ENCODE results near the gene BMERB1. TPM values are rescaled to one million over a fixed set of nuclear protein-coding genes. Genes with fewer than 3 reads are reported as not detected.

Gene BMERB1
- total and polyA plus RNA-seq, 4 experiments from 2014 or later, result 0.43 to 4.0 (median 2.6) TPM

- H3K36me3 Mint-ChIP-seq, result peaks cover 69 to 89% of the 10 kb centered on the region in 2 donors
- DNase-seq, result no peak
- POLR2A ChIA-PET (ENCODE audit: partially characterized antibody), result interaction anchor here (0.7 kb wide), 1 partner anchor 17 kb away, joined by 4 read pairs; no protein-coding TSS in a partner anchor
These were observed 173.5 kb downstream of the BMERB1 start for GRCh38 chr16:15607700-15608396.

GRCh38 chr16:15608398-15609285 is 174.3 kb downstream of the BMERB1 start:
- H3K4me1 Mint-ChIP-seq, result peaks cover 0 to 11% (median 7%) of the 10 kb centered on the region in 4 donors
- intact Hi-C loops (cut with micrococcal nuclease), result no loop called here

More at GRCh38 chr16:15607700-15608396, 173.5 kb downstream of the BMERB1 start:
- no peak overlapping the region for H3K4me3 Mint-ChIP-seq
- H3K27me3 Mint-ChIP-seq, result no peaks in the 10 kb centered on the region
- no peaks in the 10 kb centered on the region for H3K9me3 Mint-ChIP-seq
- H3K4me1 ChIP-seq (ENCODE audit: insufficient read depth, low read length), result no peaks in the 10 kb centered on the region
- intact Hi-C loops (cut with micrococcal nuclease), result no loop called here
- CTCF ChIA-PET (ENCODE audit: partially characterized antibody), result interaction anchor here (1.3 kb wide), 1 partner anchor 97 kb away, joined by 3 read pairs; no protein-coding TSS in a partner anchor
- peak overlapping the region in 2 of 7 donors; percentile 29 to 57 for H3K27ac Mint-ChIP-seq
- H3K9me3 ChIP-seq (ENCODE audit: control insufficient read depth in 1 of 2, low read length in 2 of 2), result no peaks in the 10 kb centered on the region
- H3K27ac ChIP-seq (ENCODE audit: low read depth, low read length), result no peak overlapping the region
- H3K4me1 Mint-ChIP-seq, result peaks cover 0 to 11% (median 7%) of the 10 kb centered on the region in 4 donors
- no peak overlapping the region for H3K4me3 ChIP-seq (ENCODE audit: low read length in 2 of 2)
- H3K27me3 ChIP-seq (ENCODE audit: insufficient read depth, low read length), result no peaks in the 10 kb centered on the region
- peaks cover 97% of the 10 kb centered on the region for H3K36me3 ChIP-seq (ENCODE audit: insufficient read depth, low read length)

DNA sequence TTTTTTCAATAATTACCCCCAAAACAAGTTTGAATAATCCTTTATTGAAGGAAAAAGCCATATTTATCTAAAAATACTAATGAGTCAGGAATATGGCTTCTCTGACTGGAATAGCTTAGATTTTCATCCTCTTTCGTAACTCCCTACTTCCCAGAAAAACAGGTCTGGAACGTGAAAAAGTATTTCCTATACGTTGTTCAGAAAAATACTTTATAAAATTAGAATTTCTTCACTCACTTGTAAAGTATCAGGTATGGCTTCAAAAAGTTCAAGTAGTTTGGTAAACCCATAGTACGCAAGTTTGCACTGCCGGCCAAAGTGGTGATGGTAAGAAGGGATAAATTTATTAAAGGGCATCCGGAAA is 174.9 kb downstream of the BMERB1 start:
- H3K27ac Mint-ChIP-seq, result no peak overlapping the region
- H3K27ac ChIP-seq (ENCODE audit: low read depth, low read length), result no peak overlapping the region
- CTCF ChIA-PET (ENCODE audit: partially characterized antibody), result no interaction called here

More at GRCh38 chr16:15608398-15609285, 174.3 kb downstream of the BMERB1 start:
- Histone ChIP-seq H3K4me3 (ENCODE audit: low read length in 2 of 2) (no peak overlapping the region), H3K4me1 (ENCODE audit: insufficient read depth, low read length) (no peaks in the 10 kb centered on the region), H3K27me3 (ENCODE audit: insufficient read depth, low read length) (no peaks in the 10 kb centered on the region), H3K9me3 (ENCODE audit: control insufficient read depth in 1 of 2, low read length in 2 of 2) (no peaks in the 10 kb centered on the region), H3K27ac (ENCODE audit: low read depth, low read length) (no peak overlapping the region), H3K36me3 (ENCODE audit: insufficient read depth, low read length) (peaks cover 92% of the 10 kb centered on the region)
- Mint-ChIP-seq H3K4me3 (no peak overlapping the region), H3K27me3 (no peaks in the 10 kb centered on the region), H3K27ac (peak overlapping the region in 1 of 7 donors; percentile 29), H3K9me3 (no peaks in the 10 kb centered on the region), H3K36me3 (peaks cover 67 to 87% of the 10 kb centered on the region in 2 donors)
- CTCF ChIA-PET (ENCODE audit: partially characterized antibody), result interaction anchor here (1.3 kb wide), 1 partner anchor 96 kb away, joined by 3 read pairs; no protein-coding TSS in a partner anchor
- POLR2A ChIA-PET (ENCODE audit: partially characterized antibody), result interaction anchor here (0.7 kb wide), 1 partner anchor 18 kb away, joined by 4 read pairs; no protein-coding TSS in a partner anchor
- peak in 1 of 5 donors; percentile 23 for DNase-seq

GRCh38 chr16:15610369-15610871 is 176.0 kb downstream of the BMERB1 start:
- CTCF ChIA-PET (ENCODE audit: partially characterized antibody), result interaction anchor here (1.0 kb wide), 1 partner anchor 14 kb away, joined by 3 read pairs; no protein-coding TSS in a partner anchor
- H3K27ac ChIP-seq (ENCODE audit: low read depth, low read length), result no peak overlapping the region
- intact Hi-C loops (cut with micrococcal nuclease), result no loop called here
- H3K4me3 ChIP-seq (ENCODE audit: low read length in 2 of 2), result no peak overlapping the region
- Mint-ChIP-seq H3K9me3 (no peaks in the 10 kb centered on the region), H3K36me3 (peaks cover 60 to 78% of the 10 kb centered on the region in 2 donors), H3K4me3 (no peak overlapping the region), H3K27ac (peak overlapping the region in 4 of 7 donors; percentile 7 to 51 (median 29)), H3K27me3 (no peaks in the 10 kb centered on the region), H3K4me1 (peaks cover 0 to 12% (median 7%) of the 10 kb centered on the region in 4 donors)
- no peaks in the 10 kb centered on the region for H3K4me1 ChIP-seq (ENCODE audit: insufficient read depth, low read length)
- H3K9me3 ChIP-seq (ENCODE audit: control insufficient read depth in 1 of 2, low read length in 2 of 2), result no peaks in the 10 kb centered on the region
- DNase-seq, result no peak
- no peaks in the 10 kb centered on the region for H3K27me3 ChIP-seq (ENCODE audit: insufficient read depth, low read length)
- POLR2A ChIA-PET (ENCODE audit: partially characterized antibody), result no interaction called here
- H3K36me3 ChIP-seq (ENCODE audit: insufficient read depth, low read length), result peaks cover 74% of the 10 kb centered on the region

More for the DNA sequence above, 174.9 kb downstream of the BMERB1 start:
- POLR2A ChIA-PET (ENCODE audit: partially characterized antibody), result no interaction called here
- Histone ChIP-seq H3K4me1 (ENCODE audit: insufficient read depth, low read length) (no peaks in the 10 kb centered on the region), H3K9me3 (ENCODE audit: control insufficient read depth in 1 of 2, low read length in 2 of 2) (no peaks in the 10 kb centered on the region), H3K36me3 (ENCODE audit: insufficient read depth, low read length) (peaks cover 86% of the 10 kb centered on the region), H3K4me3 (ENCODE audit: low read length in 2 of 2) (no peak overlapping the region), H3K27me3 (ENCODE audit: insufficient read depth, low read length) (no peaks in the 10 kb centered on the region)
- no peaks in the 10 kb centered on the region for H3K27me3 Mint-ChIP-seq
- no peak for DNase-seq
- intact Hi-C loops (cut with micrococcal nuclease), result no loop called here
- no peak overlapping the region for H3K4me3 Mint-ChIP-seq
- peaks cover 0 to 12% (median 7%) of the 10 kb centered on the region in 4 donors for H3K4me1 Mint-ChIP-seq
- H3K9me3 Mint-ChIP-seq, result no peaks in the 10 kb centered on the region
- H3K36me3 Mint-ChIP-seq, result peaks cover 67 to 85% of the 10 kb centered on the region in 2 donors

- intact Hi-C loops (cut with micrococcal nuclease), result no loop called here
- Mint-ChIP-seq H3K4me1 (peaks cover 0 to 4% (median under 1%) of the 10 kb centered on the region in 4 donors), H3K27ac (peak overlapping the region in 1 of 7 donors; percentile 22), H3K4me3 (no peak overlapping the region), H3K9me3 (no peaks in the 10 kb centered on the region), H3K36me3 (peaks cover 58 to 77% of the 10 kb centered on the region in 2 donors), H3K27me3 (no peaks in the 10 kb centered on the region)
- Histone ChIP-seq H3K27ac (ENCODE audit: low read depth, low read length) (no peak overlapping the region), H3K36me3 (ENCODE audit: insufficient read depth, low read length) (peaks cover 74% of the 10 kb centered on the region), H3K4me3 (ENCODE audit: low read length in 2 of 2) (no peak overlapping the region), H3K4me1 (ENCODE audit: insufficient read depth, low read length) (no peaks in the 10 kb centered on the region), H3K27me3 (ENCODE audit: insufficient read depth, low read length) (no peaks in the 10 kb centered on the region), H3K9me3 (ENCODE audit: control insufficient read depth in 1 of 2, low read length in 2 of 2) (no peaks in the 10 kb centered on the region)
- ChIA-PET CTCF (ENCODE audit: partially characterized antibody) (no interaction called here), POLR2A (ENCODE audit: partially characterized antibody) (no interaction called here)
- no peak for DNase-seq
These were observed 177.2 kb downstream of the BMERB1 start for GRCh38 chr16:15611610-15612009.

DNA sequence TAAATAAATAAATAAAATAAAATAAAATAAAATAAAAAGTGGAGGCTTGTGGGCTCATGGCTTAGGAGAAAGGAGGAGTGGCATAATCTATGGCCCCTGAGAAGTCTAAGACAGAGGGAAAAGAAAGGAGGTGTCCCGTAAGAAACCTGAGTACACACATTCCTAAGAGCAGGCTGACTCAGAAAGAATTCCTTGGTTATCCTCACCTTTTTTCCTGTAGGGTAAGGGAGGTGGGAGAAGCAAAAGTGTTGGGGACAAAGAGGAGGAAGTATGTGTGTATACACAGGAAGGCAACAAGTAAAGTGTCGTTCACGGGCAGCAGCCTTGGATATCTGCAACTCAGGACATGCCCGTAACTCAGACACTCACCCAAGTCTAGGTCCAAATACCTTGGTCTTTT is 179.3 kb downstream of the BMERB1 start:
- Histone ChIP-seq H3K36me3 (ENCODE audit: insufficient read depth, low read length) (peaks cover 74% of the 10 kb centered on the region), H3K27me3 (ENCODE audit: insufficient read depth, low read length) (no peaks in the 10 kb centered on the region), H3K4me3 (ENCODE audit: low read length in 2 of 2) (no peak overlapping the region), H3K9me3 (ENCODE audit: control insufficient read depth in 1 of 2, low read length in 2 of 2) (no peaks in the 10 kb centered on the region), H3K27ac (ENCODE audit: low read depth, low read length) (no peak overlapping the region), H3K4me1 (ENCODE audit: insufficient read depth, low read length) (no peaks in the 10 kb centered on the region)
- intact Hi-C loops (cut with micrococcal nuclease), result no loop called here
- ChIA-PET CTCF (ENCODE audit: partially characterized antibody) (no interaction called here), POLR2A (ENCODE audit: partially characterized antibody) (interaction anchor here (0.6 kb wide), 1 partner anchor 9 kb away, joined by 3 read pairs; no protein-coding TSS in a partner anchor)
- Mint-ChIP-seq H3K36me3 (peaks cover 61 to 80% of the 10 kb centered on the region in 2 donors), H3K4me1 (peaks cover 0 to 1% (median 0%) of the 10 kb centered on the region in 4 donors), H3K27me3 (no peaks in the 10 kb centered on the region), H3K4me3 (no peak overlapping the region), H3K9me3 (no peaks in the 10 kb centered on the region), H3K27ac (peak overlapping the region in 4 of 7 donors; percentile 46 to 70 (median 56))
- DNase-seq, result peak in 1 of 5 donors; percentile 11

DNA sequence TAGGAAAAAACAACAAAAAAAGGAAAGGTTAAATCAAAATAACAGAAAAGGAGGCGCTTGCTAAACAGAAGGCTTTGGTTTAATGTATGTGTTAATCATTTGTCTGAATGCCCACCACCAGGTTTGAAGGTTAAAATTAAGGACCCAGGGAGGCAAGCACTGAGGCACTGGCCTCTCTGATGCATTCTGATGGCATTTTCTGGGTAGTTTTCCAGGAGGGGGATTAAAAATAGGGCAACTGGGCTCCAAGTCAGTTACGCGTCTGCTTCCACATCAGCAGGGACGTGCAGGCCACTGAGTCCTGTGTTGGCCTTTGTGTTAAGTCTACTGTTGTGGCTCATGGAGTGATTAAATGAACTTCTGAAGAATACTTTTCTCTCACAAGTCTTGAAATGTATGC is 181.6 kb downstream of the BMERB1 start:
- H3K27ac Mint-ChIP-seq, result no peak overlapping the region
- H3K27ac ChIP-seq (ENCODE audit: low read depth, low read length), result no peak overlapping the region
- H3K36me3 Mint-ChIP-seq, result peaks cover 64 to 79% of the 10 kb centered on the region in 2 donors
- no peaks in the 10 kb centered on the region for H3K27me3 ChIP-seq (ENCODE audit: insufficient read depth, low read length)
- no peaks in the 10 kb centered on the region for H3K4me1 ChIP-seq (ENCODE audit: insufficient read depth, low read length)
- no peaks in the 10 kb centered on the region for H3K27me3 Mint-ChIP-seq
- H3K9me3 Mint-ChIP-seq, result no peaks in the 10 kb centered on the region
- peaks cover 0 to 1% (median 0%) of the 10 kb centered on the region in 4 donors for H3K4me1 Mint-ChIP-seq
- ChIA-PET POLR2A (ENCODE audit: partially characterized antibody) (no interaction called here), CTCF (ENCODE audit: partially characterized antibody) (no interaction called here)
- intact Hi-C loops (cut with micrococcal nuclease), result no loop called here
- no peak overlapping the region for H3K4me3 Mint-ChIP-seq
- H3K9me3 ChIP-seq (ENCODE audit: control insufficient read depth in 1 of 2, low read length in 2 of 2), result no peaks in the 10 kb centered on the region
- no peak for DNase-seq
- peaks cover 66% of the 10 kb centered on the region for H3K36me3 ChIP-seq (ENCODE audit: insufficient read depth, low read length)
- no peak overlapping the region for H3K4me3 ChIP-seq (ENCODE audit: low read length in 2 of 2)

Measured in CD4-positive, alpha-beta memory T cell (primary cell).